Anterior cingulate cortex (tissue), 58 donors: ENCODE measurements around the gene GABRA5.
"Not testable (repeated sequence)": the region's sequence is repeated elsewhere in the genome, so short reads cannot be mapped to it uniquely, and the experiment has no call there.

Source experiments
- DNase-seq, 58 donors: peaks; one replicate each; lab custom pipeline; 2025; lab: John Stamatoyannopoulos, UW

GABRA5 gene

GRCh38 chr15:26866298-26867199, at the start of gene GABRA5:
TSS of gene GABRA5 (plus strand) at chr15:26867062. CDS start at chr15:26869249, 2,187 bp downstream.
- DNase-seq, result peak in 20 of 58 donors; percentile 6 to 56 (median 35)

DNA sequence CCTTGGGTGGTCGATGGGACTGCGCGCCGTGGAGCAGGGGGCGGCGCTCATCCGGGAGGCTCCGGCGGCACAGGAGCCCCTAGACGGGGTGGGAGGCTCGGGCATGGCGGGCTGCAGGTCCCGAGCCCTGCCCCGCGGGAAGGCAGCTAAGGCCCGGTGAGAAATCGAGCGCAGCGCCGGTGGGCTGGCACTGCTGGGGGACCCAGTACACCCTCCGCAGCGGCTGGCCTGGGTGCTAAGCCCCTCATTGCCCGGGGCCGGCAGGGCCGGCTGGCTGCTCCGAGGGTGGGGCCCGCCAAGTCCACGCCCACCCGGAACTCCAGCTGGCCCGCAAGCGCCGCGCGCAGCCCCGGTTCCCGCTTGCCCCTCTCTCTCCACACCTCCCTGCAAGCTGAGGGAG, 35.7 kb upstream of the GABRA5 start:
- not testable (repeated sequence) for DNase-seq

DNA sequence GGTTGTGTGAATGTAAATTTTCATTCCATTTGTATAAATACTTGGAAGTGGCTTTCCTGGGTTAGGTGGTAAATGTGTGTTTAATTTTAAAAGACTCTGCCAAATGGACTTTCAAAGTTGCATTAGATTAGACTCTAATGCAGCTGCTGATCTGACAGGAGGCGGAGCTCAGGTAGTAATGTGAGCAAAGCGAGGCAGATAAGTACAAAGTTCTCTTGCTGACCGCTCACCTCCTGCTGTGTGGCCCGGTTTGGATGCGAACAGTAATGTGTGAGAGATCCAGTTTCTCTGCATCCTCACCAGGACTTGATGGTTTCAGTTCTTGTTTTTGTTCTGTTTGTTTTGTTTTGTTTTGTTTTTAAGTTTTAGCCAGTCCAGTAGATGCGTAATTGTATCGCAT, 34.9 kb upstream of the GABRA5 start:
- DNase-seq, result no peak

GRCh38 chr15:26838742-26839460, 28.0 kb upstream of the GABRA5 start:
- no peak for DNase-seq

GRCh38 chr15:26841514-26841913, 25.3 kb upstream of the GABRA5 start:
- DNase-seq, result no peak

- no peak for DNase-seq
Measured at GRCh38 chr15:26841941-26842340, 24.9 kb upstream of the GABRA5 start.

DNA sequence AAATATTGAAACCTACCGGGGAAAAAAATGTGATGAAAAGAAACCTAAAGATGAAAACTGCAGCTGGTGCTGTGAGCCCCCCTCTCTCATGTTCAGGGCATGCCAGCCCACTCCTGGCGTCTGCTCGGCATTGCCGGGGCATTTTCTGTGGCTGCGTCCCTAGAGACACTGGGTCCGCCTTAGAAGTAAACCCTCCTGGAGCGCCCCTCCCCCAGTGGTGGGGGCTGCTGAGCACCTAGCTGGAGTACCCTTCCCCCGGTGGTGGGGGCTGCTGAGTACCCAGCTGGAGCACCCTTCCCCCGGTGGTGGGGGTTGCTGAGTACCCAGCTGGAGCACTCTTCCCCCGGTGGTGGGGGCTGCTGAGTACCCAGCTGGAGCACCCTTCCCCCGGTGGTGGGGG, 24.5 kb upstream of the GABRA5 start:
- no peak for DNase-seq

- no peak for DNase-seq
Measured at GRCh38 chr15:26844901-26845300, 22.0 kb upstream of the GABRA5 start.

DNA sequence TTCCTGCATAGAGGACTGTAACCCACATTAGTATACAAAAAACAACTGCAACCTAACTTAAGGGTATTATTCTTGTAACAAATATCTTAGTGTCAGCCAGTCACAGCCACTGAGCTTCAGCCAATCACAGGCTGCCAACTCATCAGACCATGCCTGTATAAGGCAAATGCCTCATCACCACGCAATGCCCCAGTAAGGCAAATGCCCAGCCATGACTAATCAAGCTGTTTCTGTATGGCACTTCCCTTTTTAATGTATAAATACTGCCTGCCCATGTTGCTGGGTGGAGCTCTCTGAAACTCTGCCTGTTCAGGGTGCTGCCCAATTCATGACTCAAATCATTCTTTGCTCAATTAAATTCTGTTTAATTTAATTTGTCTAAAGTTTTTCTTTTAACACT, 18.4 kb upstream of the GABRA5 start:
- no peak for DNase-seq

GRCh38 chr15:26850161-26850560, 16.7 kb upstream of the GABRA5 start:
- no peak for DNase-seq

GRCh38 chr15:26852980-26853379, 13.9 kb upstream of the GABRA5 start:
- no peak for DNase-seq

- DNase-seq, result no peak
Measured at GRCh38 chr15:26854435-26854834, 12.4 kb upstream of the GABRA5 start.

DNA sequence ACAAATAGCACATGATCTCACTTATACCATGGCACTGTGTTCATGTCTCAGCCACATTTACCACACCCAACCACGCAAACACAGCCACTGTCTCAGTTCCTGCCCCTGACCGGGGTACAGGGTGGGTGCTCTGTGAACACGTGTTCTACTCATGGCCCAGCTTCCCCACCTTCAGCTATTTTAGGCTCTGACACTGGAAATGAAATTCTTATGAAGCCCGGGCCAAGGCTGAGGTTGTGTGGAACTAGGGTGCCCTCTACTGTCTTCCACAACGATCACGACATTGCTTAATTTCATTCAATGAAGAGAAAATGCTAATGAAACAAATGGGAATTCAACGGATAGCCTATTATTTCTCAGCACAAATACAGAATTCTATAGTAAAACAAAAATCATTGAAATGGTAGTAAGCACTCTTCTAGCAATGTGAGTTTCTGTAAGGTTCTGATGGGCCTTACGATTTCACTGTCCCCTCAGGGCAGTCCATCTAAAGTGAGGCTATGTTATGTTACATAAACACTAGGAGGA, 2.1 kb upstream of the GABRA5 start:
- peak in 28 of 58 donors; percentile 8 to 64 (median 30) for DNase-seq

DNA sequence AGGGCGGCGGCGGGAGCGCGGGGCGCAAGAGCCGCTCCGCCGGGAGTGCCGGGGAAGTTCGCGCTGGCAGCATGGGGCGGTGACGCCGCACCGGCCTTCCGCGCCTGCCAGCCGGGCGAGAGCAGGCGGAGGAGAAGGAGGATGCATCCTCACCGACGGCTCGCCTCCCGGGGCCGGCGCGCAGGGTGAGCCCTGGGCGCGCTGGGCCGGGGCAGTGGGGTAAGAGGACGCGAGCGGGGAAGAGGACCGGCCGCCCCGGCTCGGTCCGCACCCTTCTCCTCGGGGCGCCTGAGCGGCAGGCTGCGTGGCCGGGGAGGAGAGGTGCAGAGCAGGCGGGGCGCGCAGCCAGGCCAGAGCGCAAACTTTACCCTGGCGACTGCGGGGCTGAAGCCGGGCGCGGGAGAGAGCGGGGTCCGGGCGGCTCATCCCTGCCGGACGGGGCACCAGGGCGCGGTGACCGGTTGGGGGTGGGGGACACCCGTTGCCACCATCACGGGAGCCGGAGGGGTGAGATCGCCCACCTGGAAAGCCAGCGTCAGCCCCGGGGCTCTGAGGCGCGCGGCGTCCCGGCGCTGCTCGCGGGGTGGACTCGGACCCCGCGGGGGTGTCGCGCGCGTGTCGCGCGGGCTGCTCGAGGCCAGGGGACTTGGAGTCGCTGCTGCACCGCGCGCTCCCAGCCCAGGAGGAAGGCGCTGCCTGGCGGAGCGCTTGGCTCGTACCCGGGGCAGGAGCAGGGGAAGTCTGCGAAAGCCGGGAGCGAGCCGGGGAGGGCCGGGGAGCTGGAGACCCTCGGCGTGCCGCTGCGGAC, 542 bp downstream of the GABRA5 start:
- no peak for DNase-seq

GRCh38 chr15:26868029-26868685, 1.3 kb downstream of the GABRA5 start:
- DNase-seq, result no peak

- DNase-seq, result no peak
Measured at GRCh38 chr15:26869628-26870027, 2.8 kb downstream of the GABRA5 start.

DNA sequence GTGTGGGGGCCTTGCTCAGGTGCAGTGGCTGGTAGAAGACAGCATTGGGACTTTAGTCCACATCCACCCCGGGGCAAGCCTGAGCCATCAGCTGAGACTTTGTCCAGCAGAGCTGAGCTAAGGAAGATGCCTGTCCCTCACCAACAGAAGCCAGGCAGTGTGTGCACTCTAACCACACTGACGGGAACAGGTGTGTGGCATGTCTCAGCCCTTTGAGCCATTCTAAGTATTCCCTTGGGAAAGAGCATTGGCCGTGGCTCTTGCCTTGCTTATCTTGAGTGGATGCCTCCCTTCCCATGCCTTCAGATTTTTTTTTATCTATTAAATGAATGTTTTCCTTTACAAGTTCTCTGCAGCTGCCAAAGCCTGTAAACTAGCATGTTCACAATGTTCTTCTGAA, 3.5 kb downstream of the GABRA5 start:
- no peak for DNase-seq

- no peak for DNase-seq
Measured at GRCh38 chr15:26872206-26872605, 5.3 kb downstream of the GABRA5 start.

GRCh38 chr15:26873846-26874245, 7.0 kb downstream of the GABRA5 start:
- peak in 36 of 58 donors; percentile 12 to 78 (median 39) for DNase-seq
